ENCODE results near the gene RYR2. TPM values are rescaled to one million over a fixed set of nuclear protein-coding genes. Genes with fewer than 3 reads are reported as not detected.

RYR2 gene
- total RNA-seq, 4 donors from 2014 or later: 0.53 to 1.2 (median 0.57) TPM

DNA sequence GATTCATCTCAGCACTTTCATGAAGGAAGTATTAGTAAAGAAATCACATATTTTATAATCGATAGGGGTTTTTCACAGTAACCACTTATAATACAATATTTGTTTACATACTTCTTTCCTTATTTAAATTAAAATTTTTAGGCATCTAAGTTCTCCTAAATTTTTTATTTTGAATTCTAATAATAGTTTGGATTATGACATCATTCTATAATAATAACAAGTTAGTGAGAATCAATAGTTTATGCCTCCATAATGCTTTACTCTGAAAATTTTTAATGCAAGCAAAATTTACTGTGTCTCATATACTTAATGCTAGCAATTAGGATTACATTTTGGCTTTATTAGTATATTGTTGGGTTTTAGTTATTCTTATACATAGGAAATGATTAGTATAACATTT, 596.6 kb downstream of the RYR2 start:
- TF ChIP-seq POLR2A (IDR thresholded peaks at IDR 0.05) (no peak), POLR2AphosphoS5 (IDR thresholded peaks at IDR 0.05) (no peak), EP300 (IDR thresholded peaks at IDR 0.05) (no peak)
- TF ChIP-seq, protein P1, sequence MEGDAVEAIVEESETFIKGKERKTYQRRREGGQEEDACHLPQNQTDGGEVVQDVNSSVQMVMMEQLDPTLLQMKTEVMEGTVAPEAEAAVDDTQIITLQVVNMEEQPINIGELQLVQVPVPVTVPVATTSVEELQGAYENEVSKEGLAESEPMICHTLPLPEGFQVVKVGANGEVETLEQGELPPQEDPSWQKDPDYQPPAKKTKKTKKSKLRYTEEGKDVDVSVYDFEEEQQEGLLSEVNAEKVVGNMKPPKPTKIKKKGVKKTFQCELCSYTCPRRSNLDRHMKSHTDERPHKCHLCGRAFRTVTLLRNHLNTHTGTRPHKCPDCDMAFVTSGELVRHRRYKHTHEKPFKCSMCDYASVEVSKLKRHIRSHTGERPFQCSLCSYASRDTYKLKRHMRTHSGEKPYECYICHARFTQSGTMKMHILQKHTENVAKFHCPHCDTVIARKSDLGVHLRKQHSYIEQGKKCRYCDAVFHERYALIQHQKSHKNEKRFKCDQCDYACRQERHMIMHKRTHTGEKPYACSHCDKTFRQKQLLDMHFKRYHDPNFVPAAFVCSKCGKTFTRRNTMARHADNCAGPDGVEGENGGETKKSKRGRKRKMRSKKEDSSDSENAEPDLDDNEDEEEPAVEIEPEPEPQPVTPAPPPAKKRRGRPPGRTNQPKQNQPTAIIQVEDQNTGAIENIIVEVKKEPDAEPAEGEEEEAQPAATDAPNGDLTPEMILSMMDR (IDR thresholded peaks at IDR 0.05): no peak
- H3K9me3 ChIP-seq: no peaks in the 10 kb centered on the region
- H3K36me3 ChIP-seq: no peaks in the 10 kb centered on the region
- no peak for DNase-seq (ENCODE audit: low spot score in 2 of 2)
- H3K4me3 ChIP-seq: no peak overlapping the region
- H3K4me1 ChIP-seq: no peaks in the 10 kb centered on the region
- 88% methylated on average over 1 of the region's 1 CpG for whole genome bisulfite sequencing
- no peak overlapping the region for H3K27ac ChIP-seq
- H3K27me3 ChIP-seq: no peaks in the 10 kb centered on the region

DNA sequence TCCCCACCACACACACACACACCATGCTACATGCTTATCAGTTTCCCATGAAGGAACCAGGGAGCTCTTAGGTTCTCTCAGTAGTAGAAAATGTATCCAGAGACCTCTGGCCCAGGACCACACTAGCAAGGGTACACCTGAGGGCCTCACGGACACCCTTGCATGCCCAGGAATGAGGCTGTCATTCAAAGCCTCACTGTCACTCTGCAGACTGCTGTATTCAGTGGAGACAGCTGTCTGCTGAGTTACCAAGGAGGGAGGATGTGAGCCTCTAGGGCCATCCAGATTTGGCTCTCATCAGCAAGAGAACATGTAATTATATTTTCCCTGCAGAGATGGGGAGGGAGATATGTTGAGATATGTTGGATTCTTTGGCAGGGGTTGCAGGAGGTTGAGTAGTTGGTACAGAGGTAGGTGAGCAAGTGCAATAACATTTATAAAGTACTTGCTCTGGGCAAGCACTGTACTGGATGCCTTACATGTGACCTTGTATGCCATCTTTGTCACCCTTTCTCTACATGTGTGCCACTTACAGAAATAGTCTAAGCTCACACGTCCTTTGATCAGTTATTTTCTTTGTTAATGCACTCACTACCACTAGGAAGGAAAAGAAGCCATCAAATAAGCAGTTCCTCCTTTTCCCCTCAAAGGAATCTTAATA, 598.2 kb downstream of the RYR2 start:
- H3K4me1 ChIP-seq: no peaks in the 10 kb centered on the region
- 52% methylated on average over 2 of the region's 2 CpGs for WGBS
- DNase-seq (ENCODE audit: low spot score in 2 of 2): no peak
- no peaks in the 10 kb centered on the region for H3K27me3 ChIP-seq
- TF ChIP-seq EP300 (IDR thresholded peaks at IDR 0.05): no peak
- no peak for TF ChIP-seq POLR2AphosphoS5 (IDR thresholded peaks at IDR 0.05)
- no peak for TF ChIP-seq POLR2A (IDR thresholded peaks at IDR 0.05)
- TF ChIP-seq, protein P1 (IDR thresholded peaks at IDR 0.05): no peak
- no peak overlapping the region for H3K27ac ChIP-seq
- no peaks in the 10 kb centered on the region for H3K36me3 ChIP-seq
- no peak overlapping the region for H3K4me3 ChIP-seq
- H3K9me3 ChIP-seq: no peaks in the 10 kb centered on the region

DNA sequence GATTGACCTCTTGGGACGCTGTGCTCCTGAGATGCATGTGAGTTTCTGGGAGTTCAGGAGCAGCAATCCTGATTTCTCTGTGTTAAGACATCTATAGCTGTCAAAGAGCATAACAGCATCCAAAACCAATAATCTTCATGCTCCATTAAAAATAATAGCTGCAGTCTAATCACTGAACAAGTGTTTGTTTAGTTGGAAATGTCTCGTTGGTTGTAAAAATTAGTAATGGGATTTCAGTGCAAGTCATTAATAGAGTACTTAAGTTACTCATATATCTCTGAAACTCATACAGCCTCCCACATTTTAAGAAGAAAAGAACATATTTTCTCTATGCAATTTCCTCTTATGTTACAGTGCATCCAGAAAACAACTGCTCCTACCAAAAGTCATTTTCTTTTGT, 599.0 kb downstream of the RYR2 start:
- H3K27me3 ChIP-seq: no peaks in the 10 kb centered on the region
- no peak for DNase-seq (ENCODE audit: low spot score in 2 of 2)
- no peaks in the 10 kb centered on the region for H3K36me3 ChIP-seq
- H3K4me3 ChIP-seq: no peak overlapping the region
- TF ChIP-seq POLR2A (IDR thresholded peaks at IDR 0.05) (no peak), POLR2AphosphoS5 (IDR thresholded peaks at IDR 0.05) (no peak), EP300 (IDR thresholded peaks at IDR 0.05) (no peak)
- TF ChIP-seq, protein P1 (IDR thresholded peaks at IDR 0.05): no peak
- no peak overlapping the region for H3K27ac ChIP-seq
- 77% methylated on average over 2 of the region's 2 CpGs for WGBS
- H3K4me1 ChIP-seq: no peaks in the 10 kb centered on the region
- H3K9me3 ChIP-seq: no peaks in the 10 kb centered on the region

DNA sequence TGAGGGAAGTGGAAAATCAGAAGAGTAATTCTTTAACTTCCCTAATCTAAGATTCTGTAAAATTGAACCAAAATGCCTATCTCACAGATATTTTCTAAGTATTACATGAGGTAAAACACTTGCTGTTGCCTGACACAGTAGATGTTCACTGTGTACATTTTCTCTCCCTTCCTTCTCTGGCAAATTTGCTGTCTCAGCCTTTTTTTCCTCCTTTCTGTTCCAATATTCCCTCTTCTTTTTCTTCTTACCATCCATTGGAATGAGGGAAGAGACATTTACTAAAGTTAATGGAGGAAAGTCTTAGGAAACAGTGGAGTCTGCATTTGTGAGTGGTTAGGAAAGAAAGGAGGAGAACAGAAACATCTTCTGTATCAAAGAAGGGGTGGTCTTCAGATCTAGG, 608.8 kb downstream of the RYR2 start:
- no peaks in the 10 kb centered on the region for H3K27me3 ChIP-seq
- no peaks in the 10 kb centered on the region for H3K36me3 ChIP-seq
- TF ChIP-seq, protein P1 (IDR thresholded peaks at IDR 0.05): no peak
- TF ChIP-seq POLR2A (IDR thresholded peaks at IDR 0.05) (no peak), EP300 (IDR thresholded peaks at IDR 0.05) (no peak), POLR2AphosphoS5 (IDR thresholded peaks at IDR 0.05) (no peak)
- H3K4me1 ChIP-seq: no peaks in the 10 kb centered on the region
- H3K27ac ChIP-seq: no peak overlapping the region
- DNase-seq (ENCODE audit: low spot score in 2 of 2): no peak
- H3K4me3 ChIP-seq: no peak overlapping the region
- H3K9me3 ChIP-seq: no peaks in the 10 kb centered on the region

DNA sequence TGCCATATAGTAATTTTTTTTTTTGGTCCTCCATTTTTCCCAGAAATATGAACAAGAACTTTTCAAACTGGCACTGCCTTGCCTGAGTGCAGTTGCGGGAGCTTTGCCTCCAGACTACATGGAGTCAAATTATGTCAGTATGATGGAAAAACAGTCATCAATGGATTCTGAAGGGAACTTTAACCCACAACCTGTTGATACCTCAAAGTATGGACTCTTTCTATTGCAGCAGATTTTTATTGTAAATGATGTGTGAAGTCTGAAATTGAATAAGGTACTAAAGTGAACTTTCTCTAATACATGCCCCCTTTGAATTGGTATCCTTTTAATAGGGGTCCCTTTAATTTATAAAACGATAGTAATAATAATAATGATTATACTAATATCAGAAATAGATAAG, 613.8 kb downstream of the RYR2 start:
- WGBS: 66% methylated on average over 2 of the region's 2 CpGs

More for the DNA sequence above, 613.8 kb downstream of the RYR2 start:
- no peaks in the 10 kb centered on the region for H3K27me3 ChIP-seq
- H3K36me3 ChIP-seq: no peaks in the 10 kb centered on the region
- H3K4me1 ChIP-seq: no peaks in the 10 kb centered on the region
- TF ChIP-seq, protein P1 (IDR thresholded peaks at IDR 0.05): no peak
- TF ChIP-seq POLR2A (IDR thresholded peaks at IDR 0.05) (no peak), POLR2AphosphoS5 (IDR thresholded peaks at IDR 0.05) (no peak), EP300 (IDR thresholded peaks at IDR 0.05) (no peak)
- DNase-seq (ENCODE audit: low spot score in 2 of 2): no peak
- H3K4me3 ChIP-seq: no peak overlapping the region
- no peak overlapping the region for H3K27ac ChIP-seq
- H3K9me3 ChIP-seq: no peaks in the 10 kb centered on the region

Data from suprapubic skin (tissue), 4 donors.